GM23338 (cell line): ENCODE data around the gene MED16. TPM values are rescaled to one million over a fixed set of nuclear protein-coding genes. Genes with fewer than 3 reads are reported as not detected.

Experiments
- ATAC-seq: fragments of 200-7000 bp; cut with Tn5 transposase; 3 replicates; pipeline ENCODE4 v1.9.1; 2020
- DNase-seq: peaks from one replicate; pipeline ENCODE4 v3.0.0-alpha.2; 2015; ENCODE audit warnings: low spot score
- H2AFZ ChIP-seq: fragments of 200-600 bp; sonication (generic); 2 replicates; pipeline ENCODE4 v1.8.0; 2016; ENCODE audit warnings: antibody characterized with exemption, mild to moderate bottlenecking, moderate library complexity
- H3F3A ChIP-seq: fragments of 200-600 bp; sonication (generic); replicated peaks from 2 replicates; pipeline ENCODE4 v1.8.0; 2017; ENCODE audit warnings: antibody characterized with exemption, mixed run types, low read depth
- H3K27ac ChIP-seq: fragments of 200-600 bp; sonication (generic); 2 replicates; pipeline ENCODE4 v1.6.1; 2016; ENCODE audit warnings: low read depth
- H3K27me3 ChIP-seq: fragments of 200-600 bp; sonication (generic); 2 replicates; pipeline ENCODE4 v1.8.0; 2016; ENCODE audit warnings: mild to moderate bottlenecking, mixed run types, moderate library complexity; ENCODE audit not compliant: insufficient read depth
- H3K36me3 ChIP-seq: fragments of 200-600 bp; sonication (generic); 2 replicates; pipeline ENCODE4 v1.8.0; 2016; ENCODE audit warnings: mild to moderate bottlenecking; ENCODE audit not compliant: insufficient read depth
- H3K4me1 ChIP-seq: fragments of 200-600 bp; sonication (generic); 2 replicates; pipeline ENCODE4 v1.8.0; 2016; ENCODE audit warnings: mild to moderate bottlenecking, moderate library complexity; ENCODE audit not compliant: insufficient read depth
- H3K4me2 ChIP-seq: fragments of 200-600 bp; sonication (generic); 2 replicates; pipeline ENCODE4 v1.7.1; 2017; ENCODE audit warnings: mixed run types
- H3K4me3 ChIP-seq: fragments of 200-600 bp; sonication (generic); 2 replicates; pipeline ENCODE4 v1.6.1; 2016; ENCODE audit warnings: mixed run types
- H3K79me2 ChIP-seq: fragments of 200-600 bp; sonication (generic); replicated peaks from 2 replicates; pipeline ENCODE4 v1.8.0; 2017; ENCODE audit warnings: mild to moderate bottlenecking; ENCODE audit not compliant: insufficient read depth
- H3K9me2 ChIP-seq: fragments of 200-600 bp; sonication (generic); 2 replicates; pipeline ENCODE4 v1.8.0; 2017; ENCODE audit not compliant: insufficient read depth
- H4K20me1 ChIP-seq: fragments of 200-600 bp; sonication (generic); replicated peaks from 2 replicates; pipeline ENCODE4 v1.8.0; 2017; ENCODE audit warnings: mild to moderate bottlenecking; ENCODE audit not compliant: insufficient read depth
- H3K27ac Mint-ChIP-seq: 2 replicates; pipeline ENCODE4 v1.8.0; 2020; ENCODE audit warnings: inconsistent platforms, mild to moderate bottlenecking, moderate library complexity, mixed read lengths
- H3K27me3 Mint-ChIP-seq: 3 replicates; pipeline ENCODE4 v1.8.0; 2022; ENCODE audit warnings: low read depth, mild to moderate bottlenecking, moderate library complexity, mixed read lengths, inconsistent platforms; ENCODE audit not compliant: insufficient read depth, poor library complexity
- H3K36me3 Mint-ChIP-seq: 3 replicates; pipeline ENCODE4 v1.8.0; 2021; ENCODE audit warnings: low read depth, mild to moderate bottlenecking, inconsistent platforms, moderate library complexity, mixed read lengths
- H3K4me1 Mint-ChIP-seq: 3 replicates; pipeline ENCODE4 v1.8.0; 2020; ENCODE audit warnings: mild to moderate bottlenecking, inconsistent platforms, mixed read lengths
- H3K4me3 Mint-ChIP-seq: 3 replicates; pipeline ENCODE4 v1.8.0; 2021; ENCODE audit warnings: moderate library complexity, mild to moderate bottlenecking, inconsistent platforms, mixed read lengths
- H3K9me3 Mint-ChIP-seq: 3 replicates; pipeline ENCODE4 v1.8.0; 2020; ENCODE audit warnings: moderate library complexity, mild to moderate bottlenecking, inconsistent platforms, mixed read lengths
- CREB1 ChIP-seq: fragments of 250-450 bp; sonication (Bioruptor Pico); IDR thresholded peaks from 2 replicates; pipeline ENCODE4 v1.5.0; 2020; ENCODE audit warnings: low read depth, mild to moderate bottlenecking, moderate library complexity
- EZH2phosphoT487 ChIP-seq: fragments of 200-600 bp; sonication (generic); IDR thresholded peaks from one replicate; pipeline ENCODE4 v1.8.1; 2018; ENCODE audit warnings: antibody characterized with exemption; ENCODE audit not compliant: unreplicated experiment
- JUNB ChIP-seq: IDR thresholded peaks from one replicate; pipeline ENCODE4 v1.6.1; 2016; ENCODE audit warnings: antibody characterized with exemption; ENCODE audit not compliant: unreplicated experiment
- NANOG ChIP-seq: IDR thresholded peaks from 2 replicates; pipeline ENCODE4 v1.6.1; 2016; ENCODE audit warnings: antibody characterized with exemption, borderline replicate concordance
- POLR2AphosphoS5 ChIP-seq: IDR thresholded peaks from 2 replicates; pipeline ENCODE4 v1.6.1; 2016; ENCODE audit warnings: antibody characterized with exemption, low read depth
- STAT1 ChIP-seq: IDR thresholded peaks from one replicate; pipeline ENCODE4 v1.6.1; 2016; ENCODE audit warnings: antibody characterized with exemption; ENCODE audit not compliant: unreplicated experiment
- polyA plus RNA-seq: library from polyadenylated mRNA; unstranded; fragments of >200 nt; fragmentation: Nextera tagmentation; extraction: Ambion mirVana; gene quantifications from 2 replicates; pipeline ENCODE4 v1.2.1, GENCODE V29; 2016
- total RNA-seq: library from RNA; depleted of rRNA; stranded (reverse); fragments of >200 nt; shearing (Covaris generic); gene quantifications from 2 replicates; pipeline ENCODE4 v1.2.3, GENCODE V29; 2014
- TF ChIP-seq, protein P1 (sequence below): fragments of 250-450 bp; sonication (Bioruptor Pico); IDR thresholded peaks from 2 replicates; pipeline ENCODE4 v1.5.0; 2020; ENCODE audit warnings: mild to moderate bottlenecking, moderate library complexity
- TF ChIP-seq, protein P2 (sequence below), 2 experiments: fragments of 200-600 bp in 1 of 2; sonication (generic) in 1 of 2; conservative IDR thresholded peaks; 2 replicates each; pipeline versions ENCODE4 v1.5.1 to v1.6.1; 2016 to 2017; ENCODE audit warnings: antibody characterized with exemption in 2 of 2, low read depth in 2 of 2, mild to moderate bottlenecking in 2 of 2, moderate library complexity in 1 of 2
- TF ChIP-seq, protein P3 (sequence below): IDR thresholded peaks from one replicate; pipeline ENCODE4 v1.6.1; 2018; ENCODE audit warnings: antibody characterized with exemption; ENCODE audit not compliant: unreplicated experiment

The MED16 gene
- total and polyA plus RNA-seq, 2 experiments from 2014 or later: 52.7 to 73.6 TPM

DNA sequence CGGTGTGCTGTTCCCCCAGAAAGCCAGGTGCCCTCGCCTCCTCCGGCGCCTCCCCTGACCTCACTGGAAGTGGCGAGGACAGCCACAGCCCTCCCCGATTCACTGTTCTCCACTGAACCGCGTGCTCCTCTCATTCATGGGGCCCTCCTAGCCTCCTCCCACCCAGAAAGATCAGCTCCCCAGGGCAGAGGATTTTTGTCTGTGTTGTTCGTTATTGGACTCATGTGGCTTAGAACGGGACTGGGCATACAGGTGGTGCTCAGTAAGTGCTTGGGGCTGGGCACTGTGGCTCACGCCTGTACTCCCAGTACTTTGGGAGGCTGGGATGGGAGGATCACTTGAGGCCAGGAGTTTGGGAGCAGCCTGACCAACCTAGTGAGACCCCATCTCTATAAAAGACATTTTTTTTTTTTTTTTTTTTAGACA lies 48.4 kb downstream of the MED16 start (continued):
- TF ChIP-seq, protein P1, sequence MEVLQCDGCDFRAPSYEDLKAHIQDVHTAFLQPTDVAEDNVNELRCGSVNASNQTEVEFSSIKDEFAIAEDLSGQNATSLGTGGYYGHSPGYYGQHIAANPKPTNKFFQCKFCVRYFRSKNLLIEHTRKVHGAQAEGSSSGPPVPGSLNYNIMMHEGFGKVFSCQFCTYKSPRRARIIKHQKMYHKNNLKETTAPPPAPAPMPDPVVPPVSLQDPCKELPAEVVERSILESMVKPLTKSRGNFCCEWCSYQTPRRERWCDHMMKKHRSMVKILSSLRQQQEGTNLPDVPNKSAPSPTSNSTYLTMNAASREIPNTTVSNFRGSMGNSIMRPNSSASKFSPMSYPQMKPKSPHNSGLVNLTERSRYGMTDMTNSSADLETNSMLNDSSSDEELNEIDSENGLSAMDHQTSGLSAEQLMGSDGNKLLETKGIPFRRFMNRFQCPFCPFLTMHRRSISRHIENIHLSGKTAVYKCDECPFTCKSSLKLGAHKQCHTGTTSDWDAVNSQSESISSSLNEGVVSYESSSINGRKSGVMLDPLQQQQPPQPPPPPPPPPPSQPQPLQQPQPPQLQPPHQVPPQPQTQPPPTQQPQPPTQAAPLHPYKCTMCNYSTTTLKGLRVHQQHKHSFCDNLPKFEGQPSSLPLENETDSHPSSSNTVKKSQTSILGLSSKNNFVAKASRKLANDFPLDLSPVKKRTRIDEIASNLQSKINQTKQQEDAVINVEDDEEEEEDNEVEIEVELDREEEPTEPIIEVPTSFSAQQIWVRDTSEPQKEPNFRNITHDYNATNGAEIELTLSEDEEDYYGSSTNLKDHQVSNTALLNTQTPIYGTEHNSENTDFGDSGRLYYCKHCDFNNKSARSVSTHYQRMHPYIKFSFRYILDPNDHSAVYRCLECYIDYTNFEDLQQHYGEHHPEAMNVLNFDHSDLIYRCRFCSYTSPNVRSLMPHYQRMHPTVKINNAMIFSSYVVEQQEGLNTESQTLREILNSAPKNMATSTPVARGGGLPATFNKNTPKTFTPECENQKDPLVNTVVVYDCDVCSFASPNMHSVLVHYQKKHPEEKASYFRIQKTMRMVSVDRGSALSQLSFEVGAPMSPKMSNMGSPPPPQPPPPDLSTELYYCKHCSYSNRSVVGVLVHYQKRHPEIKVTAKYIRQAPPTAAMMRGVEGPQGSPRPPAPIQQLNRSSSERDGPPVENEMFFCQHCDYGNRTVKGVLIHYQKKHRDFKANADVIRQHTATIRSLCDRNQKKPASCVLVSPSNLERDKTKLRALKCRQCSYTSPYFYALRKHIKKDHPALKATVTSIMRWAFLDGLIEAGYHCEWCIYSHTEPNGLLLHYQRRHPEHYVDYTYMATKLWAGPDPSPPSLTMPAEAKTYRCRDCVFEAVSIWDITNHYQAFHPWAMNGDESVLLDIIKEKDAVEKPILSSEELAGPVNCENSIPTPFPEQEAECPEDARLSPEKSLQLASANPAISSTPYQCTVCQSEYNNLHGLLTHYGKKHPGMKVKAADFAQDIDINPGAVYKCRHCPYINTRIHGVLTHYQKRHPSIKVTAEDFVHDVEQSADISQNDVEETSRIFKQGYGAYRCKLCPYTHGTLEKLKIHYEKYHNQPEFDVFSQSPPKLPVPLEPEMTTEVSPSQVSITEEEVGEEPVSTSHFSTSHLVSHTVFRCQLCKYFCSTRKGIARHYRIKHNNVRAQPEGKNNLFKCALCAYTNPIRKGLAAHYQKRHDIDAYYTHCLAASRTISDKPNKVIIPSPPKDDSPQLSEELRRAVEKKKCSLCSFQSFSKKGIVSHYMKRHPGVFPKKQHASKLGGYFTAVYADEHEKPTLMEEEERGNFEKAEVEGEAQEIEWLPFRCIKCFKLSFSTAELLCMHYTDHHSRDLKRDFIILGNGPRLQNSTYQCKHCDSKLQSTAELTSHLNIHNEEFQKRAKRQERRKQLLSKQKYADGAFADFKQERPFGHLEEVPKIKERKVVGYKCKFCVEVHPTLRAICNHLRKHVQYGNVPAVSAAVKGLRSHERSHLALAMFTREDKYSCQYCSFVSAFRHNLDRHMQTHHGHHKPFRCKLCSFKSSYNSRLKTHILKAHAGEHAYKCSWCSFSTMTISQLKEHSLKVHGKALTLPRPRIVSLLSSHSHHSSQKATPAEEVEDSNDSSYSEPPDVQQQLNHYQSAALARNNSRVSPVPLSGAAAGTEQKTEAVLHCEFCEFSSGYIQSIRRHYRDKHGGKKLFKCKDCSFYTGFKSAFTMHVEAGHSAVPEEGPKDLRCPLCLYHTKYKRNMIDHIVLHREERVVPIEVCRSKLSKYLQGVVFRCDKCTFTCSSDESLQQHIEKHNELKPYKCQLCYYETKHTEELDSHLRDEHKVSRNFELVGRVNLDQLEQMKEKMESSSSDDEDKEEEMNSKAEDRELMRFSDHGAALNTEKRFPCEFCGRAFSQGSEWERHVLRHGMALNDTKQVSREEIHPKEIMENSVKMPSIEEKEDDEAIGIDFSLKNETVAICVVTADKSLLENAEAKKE (CRISPR knock-in tag): no peak
- TF ChIP-seq STAT1: no peak
- TF ChIP-seq, protein P2, sequence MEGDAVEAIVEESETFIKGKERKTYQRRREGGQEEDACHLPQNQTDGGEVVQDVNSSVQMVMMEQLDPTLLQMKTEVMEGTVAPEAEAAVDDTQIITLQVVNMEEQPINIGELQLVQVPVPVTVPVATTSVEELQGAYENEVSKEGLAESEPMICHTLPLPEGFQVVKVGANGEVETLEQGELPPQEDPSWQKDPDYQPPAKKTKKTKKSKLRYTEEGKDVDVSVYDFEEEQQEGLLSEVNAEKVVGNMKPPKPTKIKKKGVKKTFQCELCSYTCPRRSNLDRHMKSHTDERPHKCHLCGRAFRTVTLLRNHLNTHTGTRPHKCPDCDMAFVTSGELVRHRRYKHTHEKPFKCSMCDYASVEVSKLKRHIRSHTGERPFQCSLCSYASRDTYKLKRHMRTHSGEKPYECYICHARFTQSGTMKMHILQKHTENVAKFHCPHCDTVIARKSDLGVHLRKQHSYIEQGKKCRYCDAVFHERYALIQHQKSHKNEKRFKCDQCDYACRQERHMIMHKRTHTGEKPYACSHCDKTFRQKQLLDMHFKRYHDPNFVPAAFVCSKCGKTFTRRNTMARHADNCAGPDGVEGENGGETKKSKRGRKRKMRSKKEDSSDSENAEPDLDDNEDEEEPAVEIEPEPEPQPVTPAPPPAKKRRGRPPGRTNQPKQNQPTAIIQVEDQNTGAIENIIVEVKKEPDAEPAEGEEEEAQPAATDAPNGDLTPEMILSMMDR (conservative IDR thresholded peaks at IDR 0.05; ENCODE audit: low read depth in 2 of 2): no peak
- TF ChIP-seq NANOG: no peak

DNA sequence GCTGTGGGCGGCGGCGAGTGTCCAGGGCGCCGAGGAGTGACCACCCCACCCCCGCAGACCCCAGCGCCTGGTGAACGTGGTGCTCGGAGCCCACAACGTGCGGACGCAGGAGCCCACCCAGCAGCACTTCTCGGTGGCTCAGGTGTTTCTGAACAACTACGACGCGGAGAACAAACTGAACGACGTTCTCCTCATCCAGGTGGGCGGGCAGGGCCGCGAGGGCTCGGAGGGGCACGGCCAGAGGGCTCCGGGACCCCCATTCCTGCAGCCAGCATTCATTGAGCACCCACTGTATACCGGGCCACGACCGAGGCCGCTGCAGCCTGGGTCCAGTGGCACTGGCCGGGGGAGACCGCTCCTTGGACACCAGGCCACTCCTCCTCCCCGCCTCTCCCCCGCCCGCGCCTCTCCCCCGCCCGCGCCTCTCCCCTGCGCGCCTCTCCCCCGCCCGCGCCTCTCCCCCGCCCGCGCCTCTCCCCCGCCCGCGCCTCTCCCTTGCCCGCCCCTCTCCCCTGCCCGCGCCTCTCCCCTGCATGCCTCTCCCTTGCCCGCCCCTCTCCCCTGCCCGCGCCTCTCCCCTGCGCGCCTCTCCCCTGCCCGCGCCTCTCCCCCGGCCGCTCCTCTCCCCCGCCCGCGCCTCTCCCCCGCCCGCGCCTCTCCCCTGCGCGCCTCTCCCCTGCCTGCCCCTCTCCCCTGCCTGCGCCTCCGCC lies 49.0 kb downstream of the MED16 start:
- Histone ChIP-seq H2AFZ (peak overlapping the region; percentile 76; the same call in 1 of the 2 replicates), H4K20me1 (no peaks in the 10 kb centered on the region), H3K4me2 (peak overlapping the region; percentile 65), H3K36me3 (no peaks in the 10 kb centered on the region), H3K79me2 (no peaks in the 10 kb centered on the region), H3K27me3 (peaks cover 27% of the 10 kb centered on the region), H3F3A (peaks cover 5% of the 10 kb centered on the region; the same call in 1 of the 2 replicates), H3K4me1 (no peaks in the 10 kb centered on the region), H3K4me3 (peak overlapping the region; percentile 49), H3K9me2 (no peaks in the 10 kb centered on the region), H3K27ac (no peak overlapping the region)
- DNase-seq (no peak), ATAC-seq (peak; percentile 15)
- Mint-ChIP-seq H3K36me3 (no peaks in the 10 kb centered on the region; the same call in 2 of the 3 replicates), H3K27me3 (peaks cover 33% of the 10 kb centered on the region), H3K4me1 (peaks cover 2% of the 10 kb centered on the region; the same call in 1 of the 3 replicates), H3K27ac (no peak overlapping the region), H3K4me3 (no peak overlapping the region), H3K9me3 (peaks cover 4% of the 10 kb centered on the region; the same call in 2 of the 3 replicates)
- TF ChIP-seq EZH2phosphoT487: no peak
- no peak for TF ChIP-seq CREB1 (CRISPR knock-in tag)
- TF ChIP-seq POLR2AphosphoS5: no peak
- TF ChIP-seq NANOG: no peak
- TF ChIP-seq, protein P3, sequence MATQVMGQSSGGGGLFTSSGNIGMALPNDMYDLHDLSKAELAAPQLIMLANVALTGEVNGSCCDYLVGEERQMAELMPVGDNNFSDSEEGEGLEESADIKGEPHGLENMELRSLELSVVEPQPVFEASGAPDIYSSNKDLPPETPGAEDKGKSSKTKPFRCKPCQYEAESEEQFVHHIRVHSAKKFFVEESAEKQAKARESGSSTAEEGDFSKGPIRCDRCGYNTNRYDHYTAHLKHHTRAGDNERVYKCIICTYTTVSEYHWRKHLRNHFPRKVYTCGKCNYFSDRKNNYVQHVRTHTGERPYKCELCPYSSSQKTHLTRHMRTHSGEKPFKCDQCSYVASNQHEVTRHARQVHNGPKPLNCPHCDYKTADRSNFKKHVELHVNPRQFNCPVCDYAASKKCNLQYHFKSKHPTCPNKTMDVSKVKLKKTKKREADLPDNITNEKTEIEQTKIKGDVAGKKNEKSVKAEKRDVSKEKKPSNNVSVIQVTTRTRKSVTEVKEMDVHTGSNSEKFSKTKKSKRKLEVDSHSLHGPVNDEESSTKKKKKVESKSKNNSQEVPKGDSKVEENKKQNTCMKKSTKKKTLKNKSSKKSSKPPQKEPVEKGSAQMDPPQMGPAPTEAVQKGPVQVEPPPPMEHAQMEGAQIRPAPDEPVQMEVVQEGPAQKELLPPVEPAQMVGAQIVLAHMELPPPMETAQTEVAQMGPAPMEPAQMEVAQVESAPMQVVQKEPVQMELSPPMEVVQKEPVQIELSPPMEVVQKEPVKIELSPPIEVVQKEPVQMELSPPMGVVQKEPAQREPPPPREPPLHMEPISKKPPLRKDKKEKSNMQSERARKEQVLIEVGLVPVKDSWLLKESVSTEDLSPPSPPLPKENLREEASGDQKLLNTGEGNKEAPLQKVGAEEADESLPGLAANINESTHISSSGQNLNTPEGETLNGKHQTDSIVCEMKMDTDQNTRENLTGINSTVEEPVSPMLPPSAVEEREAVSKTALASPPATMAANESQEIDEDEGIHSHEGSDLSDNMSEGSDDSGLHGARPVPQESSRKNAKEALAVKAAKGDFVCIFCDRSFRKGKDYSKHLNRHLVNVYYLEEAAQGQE: no peak
- no peak for TF ChIP-seq JUNB
